GM19463 (cell line): ENCODE measurements around the gene KCTD18.

Source experiments
- ATAC-seq: cut with Tn5 transposase; IDR thresholded peaks from one replicate; pipeline ENCODE4 v1.9.1; 2021; ENCODE audit warnings: mild to moderate bottlenecking, moderate library complexity; ENCODE audit not compliant: unreplicated experiment

The KCTD18 gene

GRCh38 chr2:200486529-200486928 is 23.3 kb downstream of the KCTD18 start:
- ATAC-seq = no peak

- ATAC-seq = no peak
Observed at GRCh38 chr2:200484934-200485333, 24.9 kb downstream of the KCTD18 start.

GRCh38 chr2:200483729-200484198 is 26.1 kb downstream of the KCTD18 start:
- peak; percentile 57 for ATAC-seq

- ATAC-seq = peak; percentile 61
Observed at GRCh38 chr2:200482194-200482593, 27.7 kb downstream of the KCTD18 start.

DNA sequence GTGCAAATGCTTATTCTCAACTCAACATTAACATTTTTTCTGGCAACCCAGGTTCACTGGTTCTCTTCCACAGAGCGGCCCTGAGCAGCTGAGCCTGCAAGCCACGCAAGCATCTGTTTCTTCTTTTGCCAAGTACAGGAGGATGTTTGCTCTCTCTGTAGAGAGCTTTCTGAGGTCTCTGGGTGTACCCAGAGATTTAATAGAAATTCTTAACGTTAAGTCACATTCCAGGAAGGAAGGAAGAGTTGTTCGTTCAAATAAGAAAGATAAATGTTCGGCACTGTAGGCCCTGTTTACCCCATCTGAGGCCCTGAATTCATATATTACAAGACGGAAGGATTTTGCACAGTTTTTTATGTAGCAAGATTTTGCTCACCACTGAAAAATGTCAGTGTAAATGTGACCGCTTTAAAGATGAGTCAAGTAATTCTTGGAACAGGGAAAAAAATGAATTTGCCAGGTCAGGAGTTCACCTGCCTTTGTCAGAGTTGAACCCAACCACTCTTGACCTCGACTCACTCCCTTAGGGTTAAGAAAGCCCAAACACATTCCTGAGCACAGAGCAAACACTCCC is 30.1 kb downstream of the KCTD18 start:
- ATAC-seq = no peak

DNA sequence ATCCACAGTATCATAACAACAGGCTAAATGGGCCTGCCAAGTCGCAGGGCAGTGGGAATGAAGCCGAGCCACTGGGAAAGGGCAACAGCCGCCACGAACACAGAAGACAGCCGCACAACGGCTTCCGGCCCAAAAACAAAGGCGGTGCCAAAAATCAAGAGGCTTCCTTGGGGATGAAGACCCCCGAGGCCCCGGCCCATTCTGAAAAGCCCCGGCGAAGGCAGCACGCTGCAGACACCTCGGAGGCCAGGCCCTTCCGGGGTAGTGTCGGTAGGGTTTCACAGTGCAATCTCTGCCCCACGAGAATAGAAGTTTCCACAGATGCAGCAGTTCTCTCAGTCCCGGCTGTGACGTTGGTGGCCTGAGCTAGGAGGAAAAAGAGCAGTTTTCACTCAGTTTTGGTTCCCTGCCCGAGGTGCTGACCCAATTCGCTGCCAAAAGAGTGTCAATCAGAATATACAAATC is 32.2 kb downstream of the KCTD18 start:
- ATAC-seq = no peak

GRCh38 chr2:200476836-200477235 is 33.0 kb downstream of the KCTD18 start:
- ATAC-seq = no peak

GRCh38 chr2:200475795-200476194 is 34.1 kb downstream of the KCTD18 start:
- no peak for ATAC-seq

DNA sequence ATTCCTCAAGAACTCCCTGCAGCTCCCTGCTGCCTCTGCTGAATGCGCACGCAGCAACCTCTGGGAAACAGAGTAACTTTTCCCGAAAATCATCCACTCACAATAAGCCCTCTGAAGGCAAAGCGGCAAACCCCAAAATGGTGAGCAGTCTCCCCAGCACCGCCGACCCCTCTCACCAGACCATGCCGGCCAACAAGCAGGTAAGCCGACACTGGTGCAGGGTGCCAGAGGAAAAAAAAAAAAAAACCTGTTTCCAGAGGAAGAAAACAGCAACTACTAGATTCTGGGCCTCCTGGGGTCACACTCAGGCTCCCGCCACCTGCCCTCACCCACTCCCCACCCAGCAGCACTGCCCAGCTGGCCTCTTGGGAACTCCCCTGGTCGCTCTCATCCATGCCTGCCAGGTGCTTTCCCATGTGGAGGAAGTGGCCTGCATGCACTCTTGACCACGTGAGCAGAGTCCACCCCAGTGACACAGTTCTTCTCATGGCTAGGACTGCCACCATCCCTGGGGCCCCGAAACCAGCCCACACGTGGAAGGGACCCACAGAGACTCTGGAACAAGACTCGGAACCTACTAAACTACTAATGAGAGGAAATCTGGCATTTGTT is 36.9 kb downstream of the KCTD18 start:
- ATAC-seq = peak; percentile 35

GRCh38 chr2:200471928-200472645 is 37.8 kb downstream of the KCTD18 start:
- ATAC-seq = peak; percentile 2

- peak; percentile 68 for ATAC-seq
Observed at GRCh38 chr2:200471324-200471848, 38.5 kb downstream of the KCTD18 start.

- ATAC-seq = no peak
Observed at GRCh38 chr2:200470230-200470629, 39.6 kb downstream of the KCTD18 start.

DNA sequence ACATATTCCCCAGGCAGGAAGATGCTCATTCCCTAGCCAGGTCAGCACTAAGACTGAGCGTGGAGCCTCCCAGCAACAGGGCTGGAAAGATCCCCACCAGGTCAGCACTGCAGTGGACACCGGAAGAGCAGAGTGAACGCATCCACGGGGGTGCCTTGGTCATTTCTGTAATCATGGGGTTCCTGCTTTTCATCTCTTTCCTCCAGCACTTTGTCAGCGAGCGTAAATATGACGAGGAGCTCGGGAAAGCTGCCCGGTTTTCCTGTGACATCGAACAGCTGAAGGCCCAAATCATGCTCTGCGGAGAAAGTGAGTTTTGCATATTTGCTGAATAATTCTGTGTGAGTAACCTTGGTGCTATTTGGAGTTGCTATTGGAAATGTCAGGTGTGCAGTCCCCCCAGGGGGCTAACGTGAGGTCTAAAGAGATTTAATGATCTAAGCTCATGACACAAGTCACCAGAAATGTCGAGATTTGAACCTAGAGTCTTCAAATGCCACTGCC is 40.1 kb downstream of the KCTD18 start:
- no peak for ATAC-seq

GRCh38 chr2:200467806-200468681 is 41.8 kb downstream of the KCTD18 start:
- ATAC-seq = no peak

DNA sequence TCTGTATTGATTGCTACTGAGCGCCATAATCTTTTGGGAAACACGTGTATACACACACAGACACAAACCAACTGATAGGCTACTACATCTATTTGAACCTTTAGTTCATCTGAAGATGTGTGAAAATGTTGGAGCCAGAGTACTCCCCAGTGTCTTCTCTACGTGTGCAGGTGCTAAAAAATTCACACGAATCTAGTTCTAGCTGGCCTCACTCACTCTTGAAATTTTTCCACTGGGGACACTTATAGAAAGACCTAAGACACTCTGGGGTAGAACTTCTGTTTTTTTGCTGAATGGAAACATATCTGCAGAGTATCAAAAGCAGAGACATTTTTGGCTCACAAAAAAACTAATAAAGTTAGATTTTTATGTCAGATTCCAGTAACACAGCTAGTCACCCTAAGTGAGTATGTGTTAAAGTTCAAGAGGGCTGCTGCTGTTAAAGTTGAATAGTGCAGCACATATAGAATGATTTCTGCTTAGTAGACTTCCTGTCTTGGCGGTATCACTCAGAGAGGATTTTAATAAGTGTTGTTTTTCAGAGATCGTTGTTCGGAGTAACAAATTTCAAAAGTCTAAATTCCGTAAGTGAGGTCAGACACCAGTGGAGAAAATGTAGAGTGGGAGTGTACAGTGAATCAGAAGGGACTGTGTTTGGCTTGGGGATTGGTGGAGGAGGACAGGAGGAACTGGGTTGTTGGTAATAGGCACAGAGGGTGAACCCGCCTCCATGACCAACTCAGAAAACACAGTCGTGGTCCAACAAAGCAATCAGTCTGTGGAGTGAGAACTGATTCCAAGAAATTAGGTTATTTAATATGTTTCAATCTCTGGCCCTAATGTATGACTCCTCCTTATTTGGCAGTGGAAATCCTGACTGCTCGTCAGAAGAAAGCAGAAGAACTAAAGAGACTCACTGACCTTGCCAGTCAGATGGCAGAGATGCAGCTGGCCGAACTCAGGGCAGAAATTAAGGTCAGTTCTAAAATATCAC is 43.1 kb downstream of the KCTD18 start:
- peak; percentile 16 for ATAC-seq

DNA sequence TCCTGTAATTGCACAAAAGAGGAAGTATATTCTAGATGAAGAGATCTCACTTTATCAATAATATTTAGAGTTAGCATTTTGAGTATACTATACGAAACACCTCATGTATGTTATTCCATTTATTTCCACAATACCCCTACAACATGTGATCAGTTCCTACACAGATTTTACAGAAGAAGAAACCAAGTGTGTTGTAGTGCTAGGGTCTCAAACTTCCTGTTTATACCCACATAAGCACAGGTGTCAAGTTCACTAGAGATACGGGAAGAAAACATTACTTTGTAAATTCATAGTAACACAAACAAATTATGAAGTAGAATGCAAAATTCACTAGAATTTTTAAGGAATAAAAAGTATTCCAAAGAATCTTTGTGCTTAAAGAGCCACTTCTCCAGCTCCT is 46.4 kb downstream of the KCTD18 start:
- no peak for ATAC-seq

DNA sequence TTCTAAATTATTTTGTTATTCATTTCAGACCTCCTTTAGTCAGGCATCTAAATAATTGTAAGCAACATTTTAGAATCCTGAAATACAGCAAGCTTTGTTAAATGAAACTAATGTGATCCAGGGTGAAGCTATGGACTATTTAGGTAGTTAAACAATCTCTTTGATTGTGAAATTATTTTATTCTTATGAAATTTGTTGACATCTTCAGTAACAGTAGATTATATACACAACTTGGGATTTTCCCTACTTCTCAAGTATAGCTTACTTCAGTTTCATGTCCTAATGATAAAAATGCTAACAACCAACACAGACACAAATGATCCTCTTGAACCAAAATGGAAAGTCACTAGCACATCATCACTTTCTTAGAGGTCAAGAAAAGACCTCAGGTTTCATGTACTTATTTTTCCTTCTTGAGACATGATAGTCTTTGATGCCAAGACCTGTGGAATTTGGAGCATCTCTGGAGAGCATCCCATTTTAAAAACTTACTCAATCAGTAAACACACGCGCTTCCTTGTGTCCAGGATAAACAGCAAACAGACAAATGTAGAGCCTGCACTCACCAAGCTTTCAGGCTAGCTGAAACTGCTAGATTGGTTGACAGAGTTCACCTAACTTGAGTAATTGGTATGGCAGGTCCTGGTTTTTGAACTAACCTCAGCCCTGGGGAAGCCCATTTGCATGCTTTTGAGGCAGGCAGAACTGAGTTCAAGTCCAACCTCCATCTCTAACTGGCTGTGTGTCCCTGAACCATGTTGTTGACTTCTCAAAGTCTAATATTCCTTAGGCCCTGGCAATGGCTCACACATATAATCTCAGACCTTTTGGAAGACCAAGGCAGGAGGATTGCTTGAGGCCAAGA is 47.8 kb downstream of the KCTD18 start:
- no peak for ATAC-seq

GRCh38 chr2:200459101-200459500 is 50.8 kb downstream of the KCTD18 start:
- ATAC-seq = no peak
